Measurements from ENCODE around the gene DENND1A.

Gene DENND1A

GRCh38 chr9:123784518-123784917, 145.4 kb downstream of the DENND1A start:
- TF ChIP-seq POLR2AphosphoS5 (IDR thresholded peaks at IDR 0.05; ENCODE audit: low read depth, low read length) (no peak), SIN3A (IDR thresholded peaks at IDR 0.05; ENCODE audit: borderline replicate concordance, insufficient read depth, low read length) (no peak), TAF1 (IDR thresholded peaks at IDR 0.05; ENCODE audit: borderline replicate concordance, insufficient read depth, low read length) (no peak), REST (IDR thresholded peaks at IDR 0.05; ENCODE audit: insufficient read depth in 1 of 2, low read depth in 2 of 2, low read length in 2 of 2) (no peak), FOXP2 (optimal IDR thresholded peaks at IDR 0.05; ENCODE audit: borderline replicate concordance, extremely low read depth, extremely low read length, insufficient read depth) (no peak)

GRCh38 chr9:123778232-123778902, 151.6 kb downstream of the DENND1A start:
- no peak for TF ChIP-seq POLR2AphosphoS5 (IDR thresholded peaks at IDR 0.05; ENCODE audit: low read depth, low read length)
- TF ChIP-seq TAF1 (IDR thresholded peaks at IDR 0.05; ENCODE audit: borderline replicate concordance, insufficient read depth, low read length): no peak

- no peak for TF ChIP-seq REST (IDR thresholded peaks at IDR 0.05; ENCODE audit: insufficient read depth in 1 of 2, low read depth in 2 of 2, low read length in 2 of 2)
- no peak for TF ChIP-seq SIN3A (IDR thresholded peaks at IDR 0.05; ENCODE audit: borderline replicate concordance, insufficient read depth, low read length)
- TF ChIP-seq FOXP2 (optimal IDR thresholded peaks at IDR 0.05; ENCODE audit: borderline replicate concordance, extremely low read depth, extremely low read length, insufficient read depth): no peak
These were observed 153.0 kb downstream of the DENND1A start for GRCh38 chr9:123776708-123777537.

GRCh38 chr9:123775289-123776284, 154.3 kb downstream of the DENND1A start:
- no peak for TF ChIP-seq SIN3A (IDR thresholded peaks at IDR 0.05; ENCODE audit: borderline replicate concordance, insufficient read depth, low read length)
- no peak for TF ChIP-seq TAF1 (IDR thresholded peaks at IDR 0.05; ENCODE audit: borderline replicate concordance, insufficient read depth, low read length)
- TF ChIP-seq REST (IDR thresholded peaks at IDR 0.05; ENCODE audit: insufficient read depth in 1 of 2, low read depth in 2 of 2, low read length in 2 of 2): no peak
- no peak for TF ChIP-seq FOXP2 (optimal IDR thresholded peaks at IDR 0.05; ENCODE audit: borderline replicate concordance, extremely low read depth, extremely low read length, insufficient read depth)
- TF ChIP-seq POLR2AphosphoS5 (IDR thresholded peaks at IDR 0.05; ENCODE audit: low read depth, low read length): no peak

- TF ChIP-seq POLR2AphosphoS5 (IDR thresholded peaks at IDR 0.05; ENCODE audit: low read depth, low read length): no peak
- no peak for TF ChIP-seq TAF1 (IDR thresholded peaks at IDR 0.05; ENCODE audit: borderline replicate concordance, insufficient read depth, low read length)
These were observed 156.1 kb downstream of the DENND1A start for GRCh38 chr9:123773783-123774182.

All from PFSK-1 (cell line).